ENCODE results near the gene SLC27A6.

DNA sequence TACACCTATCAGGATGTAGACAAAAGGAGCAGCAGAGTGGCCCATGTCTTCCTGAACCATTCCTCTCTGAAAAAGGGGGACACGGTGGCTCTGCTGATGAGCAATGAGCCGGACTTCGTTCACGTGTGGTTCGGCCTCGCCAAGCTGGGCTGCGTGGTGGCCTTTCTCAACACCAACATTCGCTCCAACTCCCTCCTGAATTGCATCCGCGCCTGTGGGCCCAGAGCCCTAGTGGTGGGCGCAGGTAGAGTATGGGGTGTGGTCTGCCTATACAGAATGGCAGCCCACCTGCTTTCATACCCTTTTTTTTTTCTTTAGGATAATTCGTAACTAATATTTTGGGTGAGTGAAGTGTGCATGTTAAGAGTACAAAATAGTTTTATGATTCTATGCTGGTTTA is 1.1 kb downstream of the SLC27A6 start:
- no peak for TF ChIP-seq CBFB (CRISPR knock-in tag; IDR thresholded peaks at IDR 0.05)
- TF ChIP-seq, protein P1, sequence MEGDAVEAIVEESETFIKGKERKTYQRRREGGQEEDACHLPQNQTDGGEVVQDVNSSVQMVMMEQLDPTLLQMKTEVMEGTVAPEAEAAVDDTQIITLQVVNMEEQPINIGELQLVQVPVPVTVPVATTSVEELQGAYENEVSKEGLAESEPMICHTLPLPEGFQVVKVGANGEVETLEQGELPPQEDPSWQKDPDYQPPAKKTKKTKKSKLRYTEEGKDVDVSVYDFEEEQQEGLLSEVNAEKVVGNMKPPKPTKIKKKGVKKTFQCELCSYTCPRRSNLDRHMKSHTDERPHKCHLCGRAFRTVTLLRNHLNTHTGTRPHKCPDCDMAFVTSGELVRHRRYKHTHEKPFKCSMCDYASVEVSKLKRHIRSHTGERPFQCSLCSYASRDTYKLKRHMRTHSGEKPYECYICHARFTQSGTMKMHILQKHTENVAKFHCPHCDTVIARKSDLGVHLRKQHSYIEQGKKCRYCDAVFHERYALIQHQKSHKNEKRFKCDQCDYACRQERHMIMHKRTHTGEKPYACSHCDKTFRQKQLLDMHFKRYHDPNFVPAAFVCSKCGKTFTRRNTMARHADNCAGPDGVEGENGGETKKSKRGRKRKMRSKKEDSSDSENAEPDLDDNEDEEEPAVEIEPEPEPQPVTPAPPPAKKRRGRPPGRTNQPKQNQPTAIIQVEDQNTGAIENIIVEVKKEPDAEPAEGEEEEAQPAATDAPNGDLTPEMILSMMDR (CRISPR knock-in tag; IDR thresholded peaks at IDR 0.05): no peak
- TF ChIP-seq RFX5 (IDR thresholded peaks at IDR 0.05; ENCODE audit: low read depth, low read length): no peak
- TF ChIP-seq, protein P2, sequence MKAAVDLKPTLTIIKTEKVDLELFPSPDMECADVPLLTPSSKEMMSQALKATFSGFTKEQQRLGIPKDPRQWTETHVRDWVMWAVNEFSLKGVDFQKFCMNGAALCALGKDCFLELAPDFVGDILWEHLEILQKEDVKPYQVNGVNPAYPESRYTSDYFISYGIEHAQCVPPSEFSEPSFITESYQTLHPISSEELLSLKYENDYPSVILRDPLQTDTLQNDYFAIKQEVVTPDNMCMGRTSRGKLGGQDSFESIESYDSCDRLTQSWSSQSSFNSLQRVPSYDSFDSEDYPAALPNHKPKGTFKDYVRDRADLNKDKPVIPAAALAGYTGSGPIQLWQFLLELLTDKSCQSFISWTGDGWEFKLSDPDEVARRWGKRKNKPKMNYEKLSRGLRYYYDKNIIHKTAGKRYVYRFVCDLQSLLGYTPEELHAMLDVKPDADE (CRISPR knock-in tag; IDR thresholded peaks at IDR 0.05): no peak
- TF ChIP-seq JUND (CRISPR knock-in tag; IDR thresholded peaks at IDR 0.05): no peak
- TF ChIP-seq, protein P3, sequence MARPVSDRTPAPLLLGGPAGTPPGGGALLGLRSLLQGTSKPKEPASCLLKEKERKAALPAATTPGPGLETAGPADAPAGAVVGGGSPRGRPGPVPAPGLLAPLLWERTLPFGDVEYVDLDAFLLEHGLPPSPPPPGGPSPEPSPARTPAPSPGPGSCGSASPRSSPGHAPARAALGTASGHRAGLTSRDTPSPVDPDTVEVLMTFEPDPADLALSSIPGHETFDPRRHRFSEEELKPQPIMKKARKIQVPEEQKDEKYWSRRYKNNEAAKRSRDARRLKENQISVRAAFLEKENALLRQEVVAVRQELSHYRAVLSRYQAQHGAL (CRISPR knock-in tag; IDR thresholded peaks at IDR 0.05; ENCODE audit: not compliant biosample characterization): no peak
- no peak for TF ChIP-seq EP300 (IDR thresholded peaks at IDR 0.05; ENCODE audit: low read depth in 2 of 2, low read length in 2 of 2)
- TF ChIP-seq EP300 (CRISPR knock-in tag; IDR thresholded peaks at IDR 0.05; ENCODE audit: borderline replicate concordance): no peak
- TF ChIP-seq ZNF550 (CRISPR knock-in tag; IDR thresholded peaks at IDR 0.05; ENCODE audit: borderline replicate concordance): no peak
- no peak for TF ChIP-seq MAFK (conservative IDR thresholded peaks at IDR 0.05 in 1 of 2, IDR thresholded peaks at IDR 0.05 in 1 of 2; ENCODE audit: low read length in 2 of 2)
- TF ChIP-seq CREB1 (IDR thresholded peaks at IDR 0.05): no peak
- no peak for TF ChIP-seq CREB1 (CRISPR knock-in tag; IDR thresholded peaks at IDR 0.05)
- no peak for TF ChIP-seq FOSL2 (CRISPR knock-in tag; IDR thresholded peaks at IDR 0.05)
